ENCODE results near the gene CACNA1D. TPM values are rescaled to one million over a fixed set of nuclear protein-coding genes. Genes with fewer than 3 reads are reported as not detected.

CACNA1D gene
- total RNA-seq, 1 experiment from 2014 or later, result not detected

- H3K9me2 ChIP-seq (replicated peaks; ENCODE audit: insufficient read depth, low read length), result no peaks in the 10 kb centered on the region
- H3K9me3 ChIP-seq (ENCODE audit: low read length), result no peaks in the 10 kb centered on the region
- H3K79me2 ChIP-seq (ENCODE audit: low read length), result no peaks in the 10 kb centered on the region
- no peak overlapping the region for H3K27ac ChIP-seq (ENCODE audit: low read length)
- H3K4me3 ChIP-seq (ENCODE audit: low read length), result no peak overlapping the region
- no peak overlapping the region for H3K4me2 ChIP-seq (ENCODE audit: low read depth, low read length, poor library complexity, severe bottlenecking)
- no peak overlapping the region for H3K9ac ChIP-seq (ENCODE audit: low read length)
- DNase-seq, result no peak
- H3K27me3 ChIP-seq (ENCODE audit: low read length), result no peaks in the 10 kb centered on the region
- peaks cover 18% of the 10 kb centered on the region for H3K4me1 ChIP-seq (ENCODE audit: low read length)
- H2AFZ ChIP-seq (ENCODE audit: low read length), result no peak overlapping the region
- peaks cover 14% of the 10 kb centered on the region; the same call in 1 of the 2 replicates for H3K36me3 ChIP-seq (ENCODE audit: insufficient read depth, low read length)
- no peaks in the 10 kb centered on the region for H4K20me1 ChIP-seq (ENCODE audit: insufficient read depth, low read depth, low read length)
Observed at GRCh38 chr3:53859178-53859577, 364.8 kb downstream of the CACNA1D start.

- Histone ChIP-seq H4K20me1 (ENCODE audit: insufficient read depth, low read depth, low read length) (peaks cover 6% of the 10 kb centered on the region; the same call in 1 of the 2 replicates), H3K9me2 (replicated peaks; ENCODE audit: insufficient read depth, low read length) (no peaks in the 10 kb centered on the region), H3K4me1 (ENCODE audit: low read length) (peaks cover 18% of the 10 kb centered on the region), H3K27me3 (ENCODE audit: low read length) (no peaks in the 10 kb centered on the region), H3K36me3 (ENCODE audit: insufficient read depth, low read length) (peaks cover 21% of the 10 kb centered on the region; the same call in 1 of the 2 replicates), H3K9me3 (ENCODE audit: low read length) (no peaks in the 10 kb centered on the region), H3K9ac (ENCODE audit: low read length) (no peak overlapping the region), H3K27ac (ENCODE audit: low read length) (no peak overlapping the region), H3K79me2 (ENCODE audit: low read length) (no peaks in the 10 kb centered on the region), H3K4me3 (ENCODE audit: low read length) (no peak overlapping the region), H3K4me2 (ENCODE audit: low read depth, low read length, poor library complexity, severe bottlenecking) (no peak overlapping the region), H2AFZ (ENCODE audit: low read length) (no peak overlapping the region)
- no peak for DNase-seq
Observed at GRCh38 chr3:53860196-53860595, 365.8 kb downstream of the CACNA1D start.

GRCh38 chr3:53862241-53862640 is 367.8 kb downstream of the CACNA1D start:
- DNase-seq, result no peak
- Histone ChIP-seq H2AFZ (ENCODE audit: low read length) (no peak overlapping the region), H3K4me1 (ENCODE audit: low read length) (peaks cover 10% of the 10 kb centered on the region), H3K79me2 (ENCODE audit: low read length) (peaks cover 3% of the 10 kb centered on the region; the same call in 1 of the 2 replicates), H3K4me3 (ENCODE audit: low read length) (no peak overlapping the region), H3K9me3 (ENCODE audit: low read length) (no peaks in the 10 kb centered on the region), H4K20me1 (ENCODE audit: insufficient read depth, low read depth, low read length) (peaks cover 6% of the 10 kb centered on the region; the same call in 1 of the 2 replicates), H3K36me3 (ENCODE audit: insufficient read depth, low read length) (peaks cover 30% of the 10 kb centered on the region; the same call in 1 of the 2 replicates), H3K27me3 (ENCODE audit: low read length) (no peaks in the 10 kb centered on the region), H3K4me2 (ENCODE audit: low read depth, low read length, poor library complexity, severe bottlenecking) (no peak overlapping the region), H3K9ac (ENCODE audit: low read length) (no peak overlapping the region), H3K27ac (ENCODE audit: low read length) (no peak overlapping the region), H3K9me2 (replicated peaks; ENCODE audit: insufficient read depth, low read length) (no peaks in the 10 kb centered on the region)

GRCh38 chr3:53863145-53863544 is 368.7 kb downstream of the CACNA1D start:
- H3K9me2 ChIP-seq (replicated peaks; ENCODE audit: insufficient read depth, low read length), result no peaks in the 10 kb centered on the region
- no peaks in the 10 kb centered on the region for H3K27me3 ChIP-seq (ENCODE audit: low read length)
- H3K4me2 ChIP-seq (ENCODE audit: low read depth, low read length, poor library complexity, severe bottlenecking), result no peak overlapping the region
- peaks cover 36% of the 10 kb centered on the region; the same call in 1 of the 2 replicates for H3K36me3 ChIP-seq (ENCODE audit: insufficient read depth, low read length)
- peaks cover 10% of the 10 kb centered on the region for H3K4me1 ChIP-seq (ENCODE audit: low read length)
- peaks cover 6% of the 10 kb centered on the region; the same call in 1 of the 2 replicates for H4K20me1 ChIP-seq (ENCODE audit: insufficient read depth, low read depth, low read length)
- no peak overlapping the region for H3K27ac ChIP-seq (ENCODE audit: low read length)
- H2AFZ ChIP-seq (ENCODE audit: low read length), result no peak overlapping the region
- peaks cover 3% of the 10 kb centered on the region; the same call in 1 of the 2 replicates for H3K79me2 ChIP-seq (ENCODE audit: low read length)
- H3K9me3 ChIP-seq (ENCODE audit: low read length), result no peaks in the 10 kb centered on the region
- no peak overlapping the region for H3K9ac ChIP-seq (ENCODE audit: low read length)
- H3K4me3 ChIP-seq (ENCODE audit: low read length), result no peak overlapping the region
- no peak for DNase-seq

Small RNA genes lying within 50 kb of the gene (small RNA-seq; reads per million reads assigned to genes)
- gene AC012467.1 (not detected), gene RF00154 (246 reads per million, percentile 99 among the genes with 10 or more reads in this experiment)

Other genes with a start within 250 kb of the CACNA1D start
- 377 and 455 TPM in 2 replicates for gene TKT, start 238.6 kb upstream of the CACNA1D start, total RNA-seq (2014; rRNA removed; shearing (Covaris generic); ENCODE audit: low replicate concordance)
- gene DCP1A, start 147.1 kb upstream of the CACNA1D start, total RNA-seq (2014; rRNA removed; shearing (Covaris generic); ENCODE audit: low replicate concordance), result 16.6 and 29.8 TPM in 2 replicates

All from Karpas-422 (cell line).